Cerebellar nuclear complex (tissue), 1 donor: Measurements from ENCODE around the gene GZMM.

ENCODE experiments used
- DNase-seq, 2 experiments: peaks; one replicate each; lab custom pipeline; 2025; lab: John Stamatoyannopoulos, UW

GZMM gene

GRCh38 chr19:597406-598315 lies 53.8 kb downstream of the GZMM start:
- no peak for DNase-seq
